Activated CD4-positive, alpha-beta T cell treated with anti-CD3 and anti-CD28 coated beads for 4 hours (primary cell): ENCODE measurements around the gene FAM98B.

Source experiments
- DNase-seq, 2 donors: peaks; one replicate each; pipeline ENCODE4 v3.0.0-alpha.2; 2020

The FAM98B gene

DNA sequence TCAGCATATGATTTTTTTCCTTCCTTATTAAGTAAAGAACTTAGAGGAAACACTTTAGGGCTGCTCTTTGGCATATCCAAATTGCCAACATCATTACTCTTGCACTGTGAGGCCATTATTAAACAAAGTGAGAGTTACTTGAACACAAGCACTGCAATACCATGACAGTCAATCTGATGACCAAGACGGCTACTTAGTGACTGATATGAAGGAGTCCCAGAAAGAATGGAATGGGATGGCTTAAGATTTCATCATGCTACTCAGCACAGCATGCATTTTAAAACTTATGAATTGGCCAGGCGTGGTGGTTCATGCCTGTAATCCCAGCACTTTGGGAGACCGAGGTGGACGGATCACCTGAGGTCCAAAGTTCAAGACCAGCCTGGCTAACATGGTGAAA, 55.2 kb downstream of the FAM98B start:
- DNase-seq, result no peak

DNA sequence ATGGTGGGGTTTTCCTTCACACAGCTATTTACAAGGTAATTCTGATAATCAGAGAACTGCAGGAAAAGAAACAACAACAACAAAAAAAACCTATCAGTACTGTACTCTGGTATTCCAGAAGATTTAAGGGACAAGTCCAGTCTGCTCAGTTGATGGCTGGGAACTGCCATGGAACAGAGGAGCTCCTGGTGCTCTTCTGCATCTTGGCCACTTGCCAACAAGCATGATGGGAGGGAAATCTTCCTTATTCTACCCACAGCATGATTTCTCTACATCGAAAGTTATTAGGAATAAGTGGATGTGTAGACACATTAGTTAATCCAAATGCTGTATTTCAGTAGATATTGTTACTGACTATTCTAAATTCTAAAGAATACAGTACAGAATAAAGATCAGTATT, 59.0 kb downstream of the FAM98B start:
- no peak for DNase-seq

DNA sequence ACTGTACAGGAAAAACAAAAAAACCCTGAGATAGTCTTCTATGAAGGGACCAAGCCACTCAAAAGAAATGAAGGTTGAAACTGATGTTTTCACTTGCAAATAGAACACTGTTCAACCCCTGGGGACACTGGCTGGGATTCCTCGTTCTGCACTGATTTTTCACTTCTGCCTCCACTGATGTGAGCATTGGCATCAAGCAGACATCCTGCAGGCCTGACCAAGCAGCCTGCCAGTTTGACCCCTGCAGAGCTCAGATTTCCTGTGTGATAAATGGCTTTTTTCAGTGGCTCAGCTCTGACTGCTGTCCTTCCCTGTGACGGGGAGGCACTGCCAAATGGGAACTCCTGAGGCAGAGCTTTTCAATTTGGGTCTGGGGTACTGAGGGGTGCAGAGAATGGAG, 60.7 kb downstream of the FAM98B start:
- no peak for DNase-seq

DNA sequence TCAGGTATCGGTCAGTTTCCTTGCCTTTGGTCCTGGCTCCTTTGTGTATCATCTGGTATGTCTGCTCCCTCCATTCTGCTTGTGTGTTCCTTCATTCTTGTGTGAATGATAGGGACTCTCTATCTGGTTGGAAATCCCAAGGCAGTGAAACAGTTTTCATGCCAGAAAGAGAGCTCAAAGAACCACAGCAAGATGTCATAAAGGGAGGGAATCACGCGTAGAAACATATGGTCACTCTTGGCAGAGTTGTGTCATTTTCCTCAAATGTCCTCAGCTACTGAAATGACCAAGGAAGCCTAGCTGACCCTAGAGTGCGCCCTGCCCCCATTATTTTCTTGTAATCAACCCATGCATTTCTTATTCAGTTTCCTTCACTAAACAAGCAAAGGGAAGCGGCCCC, 62.7 kb downstream of the FAM98B start:
- DNase-seq, result no peak

DNA sequence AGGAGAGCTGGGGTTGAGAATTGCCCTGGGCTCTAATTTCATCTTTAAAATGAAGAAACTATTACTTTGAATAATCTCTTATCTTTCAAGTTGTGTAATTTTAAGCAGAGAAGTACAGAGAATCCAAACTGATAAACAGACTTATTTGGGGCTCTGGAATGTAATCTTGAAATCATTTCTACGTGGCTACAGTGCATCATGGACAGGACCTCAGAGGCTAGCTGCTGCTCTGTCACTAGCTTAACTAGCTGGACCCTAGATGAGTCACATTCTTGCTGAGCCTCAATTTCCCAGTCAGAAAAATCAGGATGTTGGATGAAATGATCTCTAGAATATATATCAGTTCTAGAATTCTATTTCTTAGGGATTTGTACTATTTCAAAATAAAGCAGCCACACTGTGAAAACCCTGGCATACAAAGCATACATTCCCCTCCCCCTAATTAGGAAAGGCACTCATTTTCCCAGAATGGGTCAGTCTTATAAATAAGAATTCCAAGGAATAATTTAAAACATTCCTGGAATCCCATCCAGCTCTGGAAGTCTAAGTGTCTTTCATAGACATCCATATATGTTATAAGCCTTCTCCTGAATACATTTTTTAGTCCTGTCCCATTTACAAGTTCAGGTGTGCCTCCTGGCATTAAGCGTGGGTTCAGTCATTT, 63.5 kb downstream of the FAM98B start:
- no peak for DNase-seq

DNA sequence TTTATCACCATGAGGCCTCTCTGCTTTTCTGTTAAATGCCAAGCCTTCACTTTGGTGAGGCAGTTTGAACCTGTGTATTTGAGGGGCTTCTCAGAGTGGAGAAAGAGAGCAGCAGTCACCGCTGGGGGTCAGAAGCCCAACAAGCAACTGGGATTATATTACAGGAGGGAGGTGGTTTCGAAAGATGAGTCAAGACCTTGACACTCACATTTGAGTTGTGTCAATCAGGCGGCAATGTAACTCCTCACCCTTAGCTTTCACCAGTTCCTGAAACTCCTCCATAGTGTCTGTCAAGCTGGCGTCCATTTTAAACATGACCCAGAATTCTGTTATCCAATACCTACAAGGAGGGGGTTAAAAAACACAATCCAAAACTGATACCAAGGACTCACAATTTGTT, 64.2 kb downstream of the FAM98B start:
- no peak for DNase-seq

DNA sequence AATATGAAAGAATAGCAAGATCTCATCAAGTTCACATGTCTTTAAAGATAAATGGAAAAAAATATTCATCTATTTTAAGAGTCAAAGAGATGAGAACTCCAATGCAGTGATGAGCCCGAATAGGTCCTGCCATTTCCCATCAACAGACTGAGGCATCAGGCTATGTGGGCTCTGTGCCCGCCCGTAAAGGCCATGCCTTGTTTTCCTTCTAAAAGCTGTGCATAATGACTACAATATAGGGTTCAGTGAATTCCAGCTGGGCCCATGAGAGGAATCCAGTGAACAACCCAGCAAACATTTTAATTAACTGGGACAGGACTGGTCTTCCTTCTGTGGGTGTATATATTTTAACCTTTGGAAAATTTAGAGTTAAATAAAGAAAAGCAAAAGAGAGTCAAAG, 66.1 kb downstream of the FAM98B start:
- DNase-seq, result no peak

DNA sequence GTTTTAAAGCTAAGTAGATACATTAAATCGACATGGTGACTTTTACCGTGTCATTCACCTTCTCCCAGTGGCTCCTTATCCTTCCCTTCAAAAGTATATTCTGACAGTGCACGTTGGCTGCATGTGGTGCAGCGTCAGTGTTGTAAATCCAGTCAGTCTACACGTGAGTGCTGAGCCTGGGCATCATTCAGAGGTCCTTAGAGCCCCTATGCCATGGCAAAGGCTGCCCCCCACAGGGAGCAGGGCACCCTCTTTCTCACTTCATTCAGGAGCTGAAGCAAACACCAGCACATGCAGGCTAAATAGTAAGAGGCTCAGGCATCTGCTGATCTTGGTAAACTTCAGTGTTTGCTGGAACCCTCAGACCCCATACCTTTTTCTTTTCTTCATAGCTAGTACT, 67.4 kb downstream of the FAM98B start:
- no peak for DNase-seq

DNA sequence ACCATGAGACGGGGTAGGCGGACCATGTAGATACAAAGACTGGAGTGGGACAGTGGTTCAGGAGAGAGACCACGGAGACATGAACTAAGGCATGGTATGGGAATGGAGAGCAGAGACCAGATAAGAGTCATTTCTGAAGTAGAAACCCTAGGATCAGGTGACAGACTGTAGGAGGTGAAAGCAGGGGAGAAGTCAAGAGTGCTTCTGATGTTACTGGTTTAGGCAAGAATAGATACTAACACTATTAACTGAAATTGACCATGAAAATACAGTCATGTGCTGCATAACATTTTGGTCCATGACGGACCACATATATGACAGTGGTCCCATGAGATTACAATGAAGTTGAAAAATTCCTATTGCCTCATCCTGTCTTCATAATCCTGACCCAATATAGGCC, 69.0 kb downstream of the FAM98B start:
- DNase-seq, result no peak

DNA sequence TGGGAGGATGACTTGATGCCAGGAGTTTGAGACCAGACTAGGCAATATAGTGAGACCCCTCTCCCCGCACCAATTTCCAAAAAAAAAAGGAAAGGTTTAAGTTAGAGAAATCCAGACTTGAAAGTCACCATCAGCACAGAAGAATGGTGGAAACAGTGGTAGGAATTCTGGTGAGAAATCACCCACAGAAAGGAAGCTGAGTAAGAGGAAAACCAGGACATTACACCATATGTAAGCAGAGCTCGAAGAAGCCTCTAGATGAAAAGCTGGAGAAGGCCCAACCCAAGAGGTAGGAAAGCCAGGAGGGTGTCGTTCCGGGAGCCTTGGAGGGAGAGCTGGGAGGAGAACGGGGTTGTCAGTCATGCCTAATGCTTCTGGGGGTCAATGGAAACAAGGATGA, 70.2 kb downstream of the FAM98B start:
- DNase-seq, result no peak

DNA sequence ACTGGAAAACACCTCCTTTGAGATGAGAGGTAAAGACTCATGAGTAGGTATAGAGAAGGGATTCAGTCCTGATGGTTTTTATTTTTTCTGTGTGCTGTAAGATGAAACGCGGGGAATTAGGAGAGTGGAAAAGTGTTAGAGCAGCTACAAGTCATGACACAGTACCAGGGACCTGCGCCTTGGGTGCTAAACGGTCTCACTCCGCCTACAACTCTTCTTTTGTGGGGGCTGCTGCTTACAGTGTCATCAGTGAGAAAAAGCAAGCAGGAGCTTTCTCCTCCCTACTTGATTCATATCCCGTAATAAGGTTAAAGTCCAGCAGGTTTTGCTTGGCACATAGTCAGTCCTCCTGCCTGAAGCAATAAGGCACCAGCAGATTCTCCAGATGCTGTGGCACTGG, 71.6 kb downstream of the FAM98B start:
- no peak for DNase-seq

DNA sequence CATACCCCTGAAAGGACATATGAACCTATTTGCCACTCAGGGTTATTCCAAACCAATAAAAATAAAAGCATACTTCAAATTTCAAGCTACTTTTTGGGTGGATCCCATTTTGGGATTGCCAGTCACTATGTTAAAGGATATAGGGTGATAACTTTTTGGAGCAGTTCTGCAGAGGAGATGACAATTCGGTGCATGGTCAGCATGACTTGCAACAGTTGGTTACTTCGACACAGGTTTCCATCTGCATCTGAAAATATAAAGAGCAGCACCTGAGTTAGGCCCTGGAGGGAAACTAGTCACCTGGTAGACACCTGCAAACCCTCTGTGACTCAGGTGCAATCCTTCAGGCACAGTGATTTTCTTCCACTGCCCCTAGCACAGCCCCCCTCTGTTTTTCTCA, 72.2 kb downstream of the FAM98B start:
- DNase-seq, result no peak

DNA sequence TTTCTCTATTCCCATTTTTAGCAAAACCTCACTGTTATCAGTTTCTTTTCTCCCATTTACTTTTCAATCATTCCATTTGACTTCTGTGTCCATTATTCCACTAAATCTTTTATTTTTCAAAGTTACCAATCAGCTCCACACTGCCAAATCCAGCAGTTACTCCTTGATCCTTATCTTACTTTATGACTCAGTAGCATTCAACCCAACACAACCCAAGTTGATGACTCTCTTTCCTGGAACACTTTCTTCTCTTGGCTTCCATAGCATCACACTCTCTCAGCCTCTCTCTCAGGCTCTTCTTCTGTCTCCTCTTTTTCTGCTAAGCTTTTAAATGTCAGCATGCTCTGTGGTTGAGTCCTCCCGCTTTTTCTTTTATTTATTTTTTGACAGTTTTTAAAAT, 74.4 kb downstream of the FAM98B start:
- no peak for DNase-seq

DNA sequence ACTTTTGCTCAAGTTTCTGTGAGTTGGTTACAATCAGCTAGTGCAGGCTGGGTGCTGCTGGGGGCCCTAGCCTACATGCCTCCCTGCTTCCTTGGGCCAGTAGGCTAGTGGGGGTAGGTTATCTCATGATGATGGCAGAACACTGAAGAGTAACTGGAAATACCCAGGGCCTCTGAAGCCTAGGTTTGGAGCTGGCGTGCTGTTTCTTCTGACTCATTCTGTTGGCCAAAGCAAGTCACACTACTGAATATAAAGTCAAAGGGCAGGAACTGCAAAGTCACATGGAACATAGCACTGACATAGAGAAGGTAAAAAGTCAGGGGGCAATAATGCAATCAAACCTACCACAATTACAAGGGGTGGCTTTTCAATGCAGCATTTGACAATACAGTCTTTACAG, 76.2 kb downstream of the FAM98B start:
- peak in 1 of 2 donors; percentile 22 for DNase-seq

DNA sequence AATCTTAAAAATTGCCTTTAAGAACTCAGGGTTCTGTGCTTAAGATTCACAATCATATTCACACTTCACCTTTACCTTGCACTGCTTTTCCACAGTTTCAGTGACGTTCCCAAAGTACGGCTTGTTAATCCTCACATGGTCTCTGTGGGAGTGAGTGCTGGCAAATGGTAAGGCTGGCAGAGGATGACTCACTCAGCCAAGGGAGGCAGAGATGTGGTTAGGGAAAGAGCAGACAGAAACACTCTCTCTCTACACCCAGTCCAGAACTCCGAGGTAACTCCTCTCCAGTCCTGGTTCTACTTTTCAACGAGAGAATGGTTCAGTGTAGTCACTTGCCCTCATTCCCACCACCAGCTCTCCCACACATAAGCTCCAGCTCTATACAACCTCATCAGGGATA, 77.6 kb downstream of the FAM98B start:
- DNase-seq, result no peak

DNA sequence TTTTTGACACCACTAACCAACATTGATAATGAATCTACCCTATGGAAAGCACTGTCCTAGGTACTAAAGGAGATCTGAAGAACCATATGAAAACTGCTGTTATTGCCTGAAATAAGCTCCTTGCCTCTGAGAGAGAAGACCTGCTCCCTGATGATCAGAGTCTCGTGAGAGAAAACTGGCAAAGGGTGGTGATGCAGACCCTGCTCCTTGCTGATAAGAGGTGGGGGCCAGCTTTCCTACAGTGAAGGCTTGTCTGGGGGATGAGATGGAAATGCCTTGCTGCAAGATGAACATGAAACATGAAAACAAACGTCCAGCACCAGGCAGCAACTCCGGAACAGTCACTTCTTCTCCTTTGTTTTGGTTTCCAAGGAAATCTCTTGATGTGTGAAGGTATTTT, 78.8 kb downstream of the FAM98B start:
- no peak for DNase-seq

DNA sequence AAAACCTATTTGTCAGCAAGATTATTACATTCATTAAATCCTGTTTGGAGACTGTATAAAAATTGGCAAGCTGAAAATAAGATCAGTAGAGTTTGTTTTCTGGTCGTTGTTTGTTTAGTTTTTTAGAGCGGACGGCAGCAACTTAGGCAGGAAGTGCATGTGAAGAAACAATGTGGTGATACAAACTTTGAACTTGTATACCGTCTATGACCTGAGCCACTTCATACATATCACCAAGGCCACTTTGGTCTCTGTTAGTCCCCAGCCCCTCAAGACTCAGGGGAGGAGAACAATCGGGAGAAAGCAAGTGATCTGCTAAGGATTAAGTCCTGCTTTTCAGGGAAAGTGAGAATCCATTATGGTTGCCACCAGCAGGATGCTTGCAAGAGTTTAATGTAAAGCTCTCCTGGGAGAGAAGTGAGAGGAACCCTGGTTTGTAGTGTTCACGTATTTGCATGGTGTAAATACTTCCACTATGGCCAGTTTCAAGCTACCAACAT, 79.5 kb downstream of the FAM98B start:
- no peak for DNase-seq

DNA sequence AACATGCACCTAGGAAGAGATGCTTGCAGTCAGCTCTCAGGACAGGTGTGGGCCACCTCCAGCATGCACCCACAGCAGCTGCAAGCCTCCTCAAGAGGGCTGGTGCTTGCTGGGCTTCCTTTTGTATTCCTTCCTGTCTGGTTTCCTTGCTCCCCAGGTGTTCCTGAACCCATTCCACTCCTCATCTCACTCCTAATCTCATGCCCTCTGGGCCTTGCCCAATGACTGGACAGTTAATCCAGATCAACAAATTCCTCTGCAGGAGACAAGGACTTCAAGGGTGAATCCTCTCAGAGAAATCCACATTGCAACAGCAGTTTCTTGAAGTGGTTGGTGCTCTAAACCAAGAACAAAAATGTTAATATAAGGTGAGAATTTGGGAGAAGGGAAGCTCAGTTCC, 80.0 kb downstream of the FAM98B start:
- no peak for DNase-seq

DNA sequence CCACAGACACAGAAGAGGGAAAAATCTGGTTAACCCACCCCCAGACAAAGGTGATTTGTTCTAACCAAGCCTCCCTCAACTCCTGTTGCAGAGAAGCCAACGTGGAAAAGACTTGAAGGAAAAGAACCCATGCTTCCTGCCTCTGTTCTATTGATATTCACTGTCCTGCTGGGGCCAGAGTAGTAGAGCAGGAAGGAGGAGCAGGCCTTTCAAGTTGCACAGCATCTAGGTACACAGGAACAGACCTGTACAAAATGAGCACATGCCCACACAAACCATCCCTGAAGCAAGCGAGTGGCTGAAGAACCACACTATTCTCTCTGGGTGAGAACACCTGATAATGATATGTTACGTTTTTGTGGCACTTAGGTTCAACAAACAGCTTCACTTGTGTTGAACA, 80.8 kb downstream of the FAM98B start:
- DNase-seq, result no peak

DNA sequence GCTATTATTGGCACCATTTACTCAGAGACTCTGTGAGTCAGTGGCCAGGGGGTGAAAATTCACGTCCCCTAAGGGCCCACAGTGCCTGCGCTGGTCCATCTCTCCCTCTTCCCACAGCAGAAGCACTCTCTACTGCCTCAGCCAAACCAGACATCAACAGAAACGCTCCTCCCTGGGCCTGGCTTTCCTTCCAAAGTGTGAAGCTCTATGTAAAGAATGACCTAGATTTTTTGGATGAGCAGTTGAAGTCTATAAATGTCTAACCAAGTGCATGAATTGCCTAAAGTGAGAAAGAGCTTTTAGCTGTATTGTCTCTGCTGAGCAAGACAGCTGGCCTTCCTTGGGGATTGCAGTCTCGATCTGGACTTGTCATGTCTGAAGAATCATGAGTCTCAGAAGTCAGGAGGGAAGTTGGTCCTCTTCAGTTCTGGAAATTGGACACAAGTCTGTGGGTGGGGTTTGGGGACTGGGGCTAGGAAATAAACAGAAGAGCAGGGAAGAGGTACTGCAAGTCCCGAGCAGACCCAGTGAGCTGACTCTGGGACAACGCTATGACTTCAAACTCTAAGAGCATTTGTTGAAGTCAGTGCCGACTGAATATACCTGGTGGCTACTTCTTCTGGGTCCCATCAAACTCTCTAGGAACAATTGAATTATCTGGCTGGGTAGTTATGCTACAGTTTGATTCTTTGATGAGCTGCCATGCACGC, 81.7 kb downstream of the FAM98B start:
- no peak for DNase-seq

DNA sequence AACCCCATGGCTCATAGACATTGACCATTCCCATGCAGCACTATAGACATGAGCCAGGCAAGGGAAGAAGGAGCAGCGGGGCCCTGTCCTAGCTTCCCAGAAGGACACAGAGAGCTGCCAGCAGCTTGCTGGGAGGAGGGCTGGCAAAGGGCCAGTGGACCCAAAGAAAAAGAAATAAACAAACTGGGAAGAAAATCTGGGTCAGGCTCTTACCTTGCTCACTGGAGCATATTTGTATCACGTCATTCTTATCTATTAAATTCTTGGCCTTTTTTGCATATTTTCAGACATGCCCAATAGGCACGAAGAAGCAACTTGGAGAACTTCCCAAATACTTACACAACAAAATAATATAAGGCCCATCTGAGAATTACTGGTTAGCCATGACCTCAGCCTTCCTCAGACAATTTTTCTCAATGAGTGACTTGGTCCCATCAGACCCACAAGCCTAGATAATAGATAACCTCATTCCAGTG, 82.3 kb downstream of the FAM98B start:
- DNase-seq, result no peak
